Measurements from ENCODE around the gene TET1. TPM values are rescaled to one million over a fixed set of nuclear protein-coding genes. Genes with fewer than 3 reads are reported as not detected.
"Not testable (repeated sequence)": the region's sequence is repeated elsewhere in the genome, so short reads cannot be mapped to it uniquely, and the experiment has no call there.

The TET1 gene
- total RNA-seq, 1 donor from 2014 or later, result 2.3 TPM

DNA sequence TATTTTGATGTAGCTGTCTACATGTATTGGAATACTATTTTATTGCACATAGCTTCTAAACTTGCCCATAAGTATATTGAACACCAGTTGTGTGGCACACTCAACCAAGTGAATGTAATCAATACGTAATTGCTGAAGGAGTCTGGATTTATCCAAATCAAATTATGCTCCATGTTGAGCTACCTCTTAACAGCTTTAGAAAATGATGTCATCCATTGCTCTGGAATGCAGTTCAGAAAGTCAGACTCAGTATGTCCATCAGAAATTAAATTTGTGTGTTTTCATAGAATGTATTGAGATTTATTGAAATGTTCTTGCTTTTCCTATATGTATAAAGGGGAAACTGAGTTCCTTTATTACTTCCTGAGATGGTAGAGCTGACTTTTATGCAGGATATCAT is 135.9 kb downstream of the TET1 start:
- intact Hi-C loops (cut with micrococcal nuclease), result no loop called here

- intact Hi-C loops (cut with micrococcal nuclease), result no loop called here
Measured at GRCh38 chr10:68697106-68697505, 137.0 kb downstream of the TET1 start.

- intact Hi-C loops (cut with micrococcal nuclease), result no loop called here
Measured at GRCh38 chr10:68700197-68700596, 140.1 kb downstream of the TET1 start.

- intact Hi-C loops (cut with micrococcal nuclease), result no loop called here
Measured at GRCh38 chr10:68705548-68705947, 145.4 kb downstream of the TET1 start.

GRCh38 chr10:68708987-68709386 is 148.8 kb downstream of the TET1 start:
- intact Hi-C loops (cut with micrococcal nuclease), result not testable (repeated sequence)

DNA sequence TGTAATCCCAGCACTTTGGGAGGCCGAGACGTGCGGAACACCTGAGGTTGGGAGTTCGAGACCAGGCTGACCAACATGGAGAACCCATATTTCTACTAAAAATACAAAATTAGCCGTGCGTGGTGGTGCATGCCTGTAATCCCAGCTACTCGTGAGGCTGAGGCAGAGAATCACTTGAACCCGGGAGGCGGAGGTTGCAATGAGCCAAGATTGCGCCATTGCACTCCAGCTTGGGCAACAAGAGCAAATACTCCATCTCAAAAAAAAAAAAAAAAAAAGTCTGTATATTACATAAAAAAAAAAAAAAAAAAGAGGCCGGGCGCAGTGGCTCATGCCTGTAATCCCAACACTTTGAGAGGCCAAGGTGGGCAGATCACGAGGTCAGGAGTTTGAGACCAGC is 152.9 kb downstream of the TET1 start:
- intact Hi-C loops (cut with micrococcal nuclease), result not testable (repeated sequence)

DNA sequence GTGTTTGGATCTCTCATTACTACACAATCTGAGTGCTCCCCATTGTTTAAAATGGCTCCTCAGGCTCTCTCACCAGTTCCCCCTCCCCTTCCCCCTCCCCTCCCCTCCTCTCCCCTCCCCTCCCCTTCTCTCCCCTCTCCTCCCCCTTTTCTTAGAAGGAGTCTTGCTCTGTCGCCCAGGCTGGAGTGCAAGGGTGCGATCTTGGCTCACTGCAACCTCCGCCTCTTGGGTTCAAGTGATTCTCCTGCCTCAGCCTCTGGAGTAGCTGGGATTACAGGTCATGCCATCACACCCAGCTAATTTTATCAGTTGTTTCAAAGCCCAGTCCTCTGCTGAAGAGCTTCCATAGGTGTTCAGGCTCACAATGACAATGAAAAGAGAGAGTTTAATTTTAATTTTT is 157.3 kb downstream of the TET1 start:
- intact Hi-C loops (cut with micrococcal nuclease), result no loop called here

- intact Hi-C loops (cut with micrococcal nuclease), result loop anchor here (1.0 to 5.0 kb wide), 10 partner anchors 120 to 649 kb away; partner anchors contain the start of genes DDX21, DDX50, DNA2 and SLC25A16
Measured at GRCh38 chr10:68720793-68721672, 160.9 kb downstream of the TET1 start, which contains the start of gene CCAR1. CCAR1 (plus strand) TSS chr10:68721239; CDS start chr10:68722505, 1,266 bp downstream.

DNA sequence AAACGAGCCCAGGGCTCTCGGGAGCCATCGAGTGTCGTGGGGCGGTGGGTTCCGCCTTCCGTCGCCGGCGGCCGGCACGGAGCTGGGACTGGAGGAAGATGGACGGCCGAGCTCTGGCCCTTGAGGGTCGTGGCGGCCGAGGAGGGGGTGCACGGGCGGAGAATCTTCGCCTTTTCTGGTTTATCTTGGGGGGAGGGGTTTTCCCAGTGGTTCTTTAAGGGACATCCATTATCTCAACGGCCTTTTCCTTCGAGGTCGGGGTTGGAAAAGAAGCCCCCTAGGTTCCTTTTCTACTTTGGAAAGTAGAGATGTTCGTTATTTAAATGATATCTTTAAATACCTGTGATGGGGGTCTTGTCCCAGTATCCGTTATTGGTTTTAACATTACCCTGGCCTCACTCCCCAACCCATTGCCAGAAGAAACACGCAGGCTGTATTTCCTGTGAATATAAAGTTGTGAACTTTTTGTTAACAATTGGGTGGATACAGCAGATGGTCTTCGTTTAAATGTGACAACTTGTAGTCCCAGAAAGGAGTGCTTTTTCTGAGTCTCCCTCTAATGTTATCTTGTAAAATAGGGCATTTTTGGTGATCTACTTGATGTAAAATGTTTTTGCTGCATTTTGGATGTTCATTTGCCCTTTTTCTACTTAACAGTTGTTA is 161.7 kb downstream of the TET1 start:
- intact Hi-C loops (cut with micrococcal nuclease), result loop anchor here (1.0 to 5.0 kb wide), 10 partner anchors 121 to 650 kb away; partner anchors contain the start of genes DDX21, DDX50, DNA2 and SLC25A16

DNA sequence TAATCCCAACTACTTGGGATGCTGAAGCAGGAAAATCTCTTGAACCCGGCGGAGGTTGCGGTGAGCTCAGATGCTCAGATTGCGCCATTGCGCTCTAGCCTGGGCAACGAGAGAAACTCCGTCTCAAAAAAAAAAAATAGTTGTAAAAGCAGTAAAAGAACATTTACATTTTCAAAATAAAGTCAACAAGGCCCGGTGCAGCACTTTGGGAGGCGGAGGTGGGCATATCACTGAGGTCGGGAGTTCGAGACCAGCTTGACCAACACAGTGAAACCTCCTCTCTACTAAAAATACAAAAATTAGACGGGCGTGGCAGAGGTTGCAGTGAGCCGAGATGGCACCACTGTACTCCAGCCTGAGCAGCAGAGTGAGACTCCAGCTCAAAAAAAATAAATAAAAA is 164.9 kb downstream of the TET1 start:
- intact Hi-C loops (cut with micrococcal nuclease), result no loop called here

- intact Hi-C loops (cut with micrococcal nuclease), result no loop called here
Measured at GRCh38 chr10:68727146-68727545, 167.0 kb downstream of the TET1 start.

GRCh38 chr10:68732651-68733050 is 172.5 kb downstream of the TET1 start:
- intact Hi-C loops (cut with micrococcal nuclease), result no loop called here

GRCh38 chr10:68734349-68734748 is 174.2 kb downstream of the TET1 start:
- intact Hi-C loops (cut with micrococcal nuclease), result no loop called here

DNA sequence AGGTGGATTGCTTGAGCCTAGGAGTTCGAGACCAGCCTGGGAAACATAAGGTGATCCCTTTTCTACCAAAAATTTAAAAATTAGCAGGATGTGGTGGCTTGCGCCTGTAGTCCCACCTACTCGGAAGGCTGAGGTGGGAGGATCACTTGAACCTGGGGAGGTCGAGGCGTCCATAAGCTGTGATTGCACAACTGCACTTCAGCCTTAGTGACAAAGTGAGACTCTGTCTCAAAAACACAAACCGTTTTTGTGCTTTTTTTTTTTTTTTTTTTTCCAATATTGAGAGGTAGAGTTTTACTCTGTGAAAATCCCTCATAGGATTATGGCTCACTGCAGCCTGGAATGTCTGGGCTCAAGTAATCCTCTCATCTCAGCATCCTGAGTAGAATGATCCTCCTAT is 175.0 kb downstream of the TET1 start:
- intact Hi-C loops (cut with micrococcal nuclease), result no loop called here

- intact Hi-C loops (cut with micrococcal nuclease), result not testable (repeated sequence)
Measured at GRCh38 chr10:68735739-68736138, 175.6 kb downstream of the TET1 start.

GRCh38 chr10:68740676-68741075 is 180.5 kb downstream of the TET1 start:
- intact Hi-C loops (cut with micrococcal nuclease), result not testable (repeated sequence)

DNA sequence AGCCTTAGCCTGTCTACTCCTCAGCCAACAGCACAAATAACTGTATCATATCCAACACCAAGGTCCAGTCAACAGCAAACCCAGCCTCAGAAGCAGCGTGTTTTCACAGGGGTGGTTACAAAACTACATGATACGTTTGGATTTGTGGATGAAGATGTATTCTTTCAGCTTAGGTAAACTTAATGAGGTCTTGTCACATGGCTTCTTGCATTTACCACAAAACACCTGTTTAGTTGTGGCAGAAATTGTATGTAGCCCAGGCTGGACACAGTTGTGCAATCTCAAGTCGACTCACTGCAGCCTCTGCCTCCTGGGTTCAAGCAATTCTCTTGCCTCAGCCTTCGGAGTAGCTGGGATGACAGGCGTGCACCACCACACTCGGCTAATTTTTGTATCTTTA is 182.3 kb downstream of the TET1 start:
- intact Hi-C loops (cut with micrococcal nuclease), result no loop called here

Other genes with a start within 250 kb of the TET1 start
- gene HNRNPH3, start 228.3 kb upstream of the TET1 start, total RNA-seq, result 122 and 125 TPM in 2 replicates
- 1.0 and 1.5 TPM in 2 replicates for gene PBLD, start 227.4 kb upstream of the TET1 start, total RNA-seq
- gene RUFY2, start 153.1 kb upstream of the TET1 start, total RNA-seq, result 13.4 and 13.7 TPM in 2 replicates
- 43.6 and 48.0 TPM in 2 replicates for gene DNA2, start 88.4 kb upstream of the TET1 start, total RNA-seq
- 18.3 and 19.4 TPM in 2 replicates for gene SLC25A16, start 32.8 kb upstream of the TET1 start, total RNA-seq
- 87.5 and 90.3 TPM in 2 replicates for gene CCAR1, start 160.9 kb downstream of the TET1 start, total RNA-seq

Data from T-helper 2 cell treated with Interferon-gamma antibody and Interleukin-4, amounts not matched to agents 100 ng/mL and 5 ng/mL, for 36 hours (primary cell).